GM13977 (cell line): Measurements from ENCODE around the gene SPIB.
"Not testable (repeated sequence)": the region's sequence is repeated elsewhere in the genome, so short reads cannot be mapped to it uniquely, and the experiment has no call there.

ENCODE experiments used
- DNase-seq: peaks from one replicate; pipeline ENCODE4 v3.0.0; 2012; ENCODE audit warnings: low spot score
- in situ Hi-C: fragments of 300-500 bp; cut with MboI; formaldehyde crosslinking; loops from one replicate; pipeline ENCODE4 v1.12.0; 2022; ENCODE audit warnings: low sequenced_read_pairs, low pct_unique_long_range_greater_than_20kb, mixed read lengths, inconsistent platforms; ENCODE audit not compliant: unreplicated experiment
- TF ChIP-seq, protein P1 (sequence below): IDR thresholded peaks from 2 replicates; pipeline ENCODE4 v1.5.1; 2012; ENCODE audit warnings: mild to moderate bottlenecking, control low read depth; ENCODE audit not compliant: insufficient read depth; ENCODE audit errors: extremely low read depth, missing control alignments

SPIB gene

DNA sequence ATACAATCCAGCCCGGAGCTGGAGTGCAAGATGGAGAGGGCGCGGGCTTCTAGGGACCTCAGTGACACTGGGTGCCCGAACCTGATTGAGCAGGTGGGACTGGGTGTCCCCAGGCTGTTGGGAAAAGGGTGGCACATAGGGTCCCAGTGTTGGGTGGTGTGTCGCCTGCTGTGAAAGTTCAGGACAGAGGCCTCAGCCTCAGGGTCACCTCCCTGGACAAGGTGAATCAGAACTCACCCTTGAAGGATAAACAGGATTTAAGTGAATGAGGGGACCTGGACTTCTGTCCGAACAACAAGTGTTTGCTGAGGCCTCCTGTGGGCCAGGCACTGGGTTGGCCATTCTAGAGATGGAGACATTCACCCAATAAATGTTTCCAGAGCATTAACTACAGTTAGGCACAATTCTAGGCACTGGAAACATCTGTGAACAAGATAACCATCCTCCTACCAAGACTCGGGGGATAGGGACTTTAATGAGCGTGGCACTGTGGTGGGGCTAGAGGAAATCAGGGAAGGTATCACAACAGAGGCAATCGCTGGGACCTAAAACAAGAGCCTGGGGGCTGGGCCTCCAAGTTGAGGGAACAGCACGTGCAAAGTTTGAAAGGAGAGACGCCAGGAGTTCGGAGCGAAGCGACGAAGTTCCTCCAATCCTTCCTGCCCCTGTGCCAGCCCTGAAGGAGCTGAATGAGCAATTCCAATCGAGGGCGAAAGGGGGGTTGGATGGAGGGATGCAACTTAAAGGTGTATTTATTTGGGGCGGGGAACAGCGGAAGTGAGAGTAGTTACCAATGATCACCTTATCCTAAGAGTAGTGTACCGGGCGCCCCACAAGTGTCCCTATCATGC is 35.5 kb upstream of the SPIB start:
- TF ChIP-seq, protein P1, sequence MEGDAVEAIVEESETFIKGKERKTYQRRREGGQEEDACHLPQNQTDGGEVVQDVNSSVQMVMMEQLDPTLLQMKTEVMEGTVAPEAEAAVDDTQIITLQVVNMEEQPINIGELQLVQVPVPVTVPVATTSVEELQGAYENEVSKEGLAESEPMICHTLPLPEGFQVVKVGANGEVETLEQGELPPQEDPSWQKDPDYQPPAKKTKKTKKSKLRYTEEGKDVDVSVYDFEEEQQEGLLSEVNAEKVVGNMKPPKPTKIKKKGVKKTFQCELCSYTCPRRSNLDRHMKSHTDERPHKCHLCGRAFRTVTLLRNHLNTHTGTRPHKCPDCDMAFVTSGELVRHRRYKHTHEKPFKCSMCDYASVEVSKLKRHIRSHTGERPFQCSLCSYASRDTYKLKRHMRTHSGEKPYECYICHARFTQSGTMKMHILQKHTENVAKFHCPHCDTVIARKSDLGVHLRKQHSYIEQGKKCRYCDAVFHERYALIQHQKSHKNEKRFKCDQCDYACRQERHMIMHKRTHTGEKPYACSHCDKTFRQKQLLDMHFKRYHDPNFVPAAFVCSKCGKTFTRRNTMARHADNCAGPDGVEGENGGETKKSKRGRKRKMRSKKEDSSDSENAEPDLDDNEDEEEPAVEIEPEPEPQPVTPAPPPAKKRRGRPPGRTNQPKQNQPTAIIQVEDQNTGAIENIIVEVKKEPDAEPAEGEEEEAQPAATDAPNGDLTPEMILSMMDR = no peak
- in situ Hi-C loops = no loop called here
- DNase-seq = no peak

- peak; percentile 100 for DNase-seq
- in situ Hi-C loops = no loop called here
- TF ChIP-seq, protein P1 = no peak
Measured at GRCh38 chr19:50383852-50384684, 34.7 kb upstream of the SPIB start, which contains the start of gene POLD1. Gene POLD1, plus strand, starts transcription at chr19:50384347. Its CDS starts 14,505 bp downstream, at chr19:50398852.

DNA sequence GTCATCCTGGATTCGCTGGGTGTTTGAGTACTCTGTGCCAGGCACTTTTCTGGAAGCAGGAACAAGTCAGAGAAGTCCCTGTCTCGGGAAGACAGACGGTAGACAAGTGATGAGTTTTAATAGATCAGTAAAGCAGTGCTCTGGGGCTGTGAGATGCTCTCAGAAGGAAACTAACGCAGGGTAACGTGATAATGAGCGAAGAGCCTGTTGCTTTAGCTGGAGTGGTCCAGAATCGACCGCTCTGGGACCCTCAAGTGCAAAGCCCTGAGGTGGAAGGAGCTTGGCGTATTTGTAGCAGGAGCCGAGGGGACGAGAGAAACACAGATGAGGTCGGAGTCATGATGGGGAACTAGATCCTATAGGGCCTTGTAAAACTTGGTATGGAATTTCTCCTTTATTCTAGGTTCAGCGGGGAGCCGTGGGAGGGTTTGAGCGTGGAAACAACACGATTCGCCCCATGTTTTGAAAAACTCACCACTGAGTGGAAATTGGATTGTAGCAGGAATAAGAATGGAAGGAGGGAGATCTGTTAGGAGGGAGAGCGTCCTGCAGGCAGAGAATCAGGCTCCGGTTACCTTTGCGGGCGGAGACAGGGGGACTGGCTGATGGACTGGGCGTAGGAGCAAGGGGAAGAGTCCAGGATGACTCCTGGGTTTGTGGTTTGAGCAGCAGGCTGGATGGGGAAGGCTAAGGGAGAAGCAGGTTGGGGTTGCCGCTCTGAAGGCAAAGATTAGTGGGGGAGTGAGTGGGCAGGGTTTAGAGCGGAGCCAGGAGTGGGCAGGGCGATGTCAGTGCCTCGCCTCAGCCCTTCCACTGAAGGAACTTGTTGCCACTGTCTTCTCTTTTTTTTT is 33.8 kb upstream of the SPIB start:
- TF ChIP-seq, protein P1 = no peak
- DNase-seq = no peak
- in situ Hi-C loops = no loop called here

DNA sequence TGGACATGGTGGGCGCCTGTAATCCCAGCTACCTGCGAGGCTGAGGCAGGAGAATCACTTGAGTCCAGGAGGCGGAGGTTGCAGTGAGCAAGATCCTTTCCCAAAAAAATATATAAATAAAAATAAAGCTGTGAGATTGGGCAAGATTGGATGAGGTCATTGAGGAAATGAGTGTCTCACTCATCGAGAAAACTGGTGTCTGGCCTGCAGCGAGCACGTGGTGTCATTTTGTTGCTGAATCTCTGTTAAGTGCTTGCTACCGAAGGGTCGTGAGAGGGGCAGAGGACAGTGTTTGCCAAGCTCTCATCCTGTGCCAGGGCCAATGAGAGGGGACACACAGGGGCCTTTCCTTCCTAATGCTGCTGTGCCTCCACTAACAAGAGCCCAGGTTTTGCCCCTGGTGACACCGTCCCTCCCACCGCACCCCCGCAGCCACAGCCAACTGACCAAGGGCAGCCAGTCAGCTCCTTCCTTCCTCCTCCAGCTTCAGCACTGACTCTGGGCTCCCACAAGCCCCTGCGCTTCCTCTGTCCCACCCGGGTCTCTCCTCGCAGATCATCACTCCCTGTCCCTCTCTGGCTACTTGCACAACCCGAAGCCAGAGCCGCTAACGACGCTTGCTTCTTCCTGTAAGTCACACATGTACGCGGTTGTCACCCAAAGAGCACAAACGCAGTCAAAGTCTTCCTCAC is 31.4 kb upstream of the SPIB start:
- in situ Hi-C loops = no loop called here
- TF ChIP-seq, protein P1 = no peak
- no peak for DNase-seq

DNA sequence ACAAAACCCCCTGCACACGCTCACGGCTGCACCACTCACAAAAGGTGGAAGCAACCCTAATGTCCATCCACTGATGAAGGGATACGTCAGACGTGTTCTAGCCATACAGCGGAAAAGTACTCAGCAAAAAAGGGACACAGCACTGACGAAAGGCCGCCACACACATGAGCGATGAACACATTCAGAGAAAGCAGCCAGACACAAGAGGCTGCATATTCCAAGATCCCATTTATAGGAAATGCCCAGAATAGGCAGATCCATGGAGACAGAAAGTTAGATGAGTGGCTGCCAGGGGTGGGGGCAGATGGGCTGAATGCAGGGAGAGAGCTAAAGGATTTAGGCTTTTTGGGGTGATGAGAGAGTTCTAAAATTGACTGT is 30.9 kb upstream of the SPIB start:
- TF ChIP-seq, protein P1 = no peak
- DNase-seq = no peak
- in situ Hi-C loops = no loop called here

GRCh38 chr19:50390295-50390694 is 28.4 kb upstream of the SPIB start:
- in situ Hi-C loops, DNase-seq: not testable (repeated sequence)

GRCh38 chr19:50390952-50391351 is 27.8 kb upstream of the SPIB start:
- in situ Hi-C loops, DNase-seq: not testable (repeated sequence)
